Activated CD4-positive, alpha-beta T cell treated with anti-CD3 and anti-CD28 coated beads for 36 hours (primary cell): Measurements from ENCODE around the gene RWDD4. TPM values are rescaled to one million over a fixed set of nuclear protein-coding genes. Genes with fewer than 3 reads are reported as not detected.

Experiments
- ATAC-seq: fragments of 200-7000 bp; cut with Tn5 transposase; one replicate; pipeline ENCODE4 v1.10.0; 2021; ENCODE audit warnings: mild to moderate bottlenecking, moderate library complexity
- CTCF ChIA-PET: fragments of 350-600 bp; sonication (Branson Sonifier 250); formaldehyde crosslinking; loops from one replicate; lab custom pipeline; 2021; ENCODE audit warnings: antibody characterized with exemption; lab: Charles Lee
- POLR2A ChIA-PET: fragments of 350-600 bp; sonication (Branson Sonifier 250); formaldehyde crosslinking; loops from one replicate; lab custom pipeline; 2021; ENCODE audit warnings: antibody characterized with exemption, inconsistent platforms; lab: Charles Lee
- DNase-seq: peaks from one replicate; pipeline ENCODE4 v3.0.0-alpha.2; 2020
- H3K27ac Mint-ChIP-seq: one replicate; pipeline ENCODE4 v1.8.0; 2021; ENCODE audit warnings: mixed read lengths
- H3K27me3 Mint-ChIP-seq: one replicate; pipeline ENCODE4 v1.8.0; 2021; ENCODE audit warnings: mixed read lengths
- H3K36me3 Mint-ChIP-seq: one replicate; pipeline ENCODE4 v1.8.0; 2021; ENCODE audit warnings: low read depth, mixed read lengths
- H3K4me1 Mint-ChIP-seq: one replicate; pipeline ENCODE4 v1.8.0; 2021; ENCODE audit warnings: mixed read lengths
- H3K4me3 Mint-ChIP-seq: one replicate; pipeline ENCODE4 v1.8.0; 2021; ENCODE audit warnings: mild to moderate bottlenecking, moderate library complexity, mixed read lengths
- H3K9me3 Mint-ChIP-seq: one replicate; pipeline ENCODE4 v1.8.0; 2021; ENCODE audit warnings: low read depth, mixed read lengths
- intact Hi-C, 2 experiments: fragments of 100-400 bp; cut with DNase I in 1 of 2; cut with micrococcal nuclease in 1 of 2; formaldehyde crosslinking; loops; one replicate each; pipeline versions ENCODE4 v1.14.2 to v1.15.1; 2022 to 2024; cut with DNase I, micrococcal nuclease
- total RNA-seq, 2 experiments: library from RNA; stranded (reverse); gene quantifications; one replicate each; pipeline ENCODE4 v1.2.3, GENCODE V29; 2021

The RWDD4 gene
- total RNA-seq, 2 experiments from 2014 or later = 19.4 to 26.5 TPM

GRCh38 chr4:183670960-183671555 lies 12.1 kb upstream of the RWDD4 start:
- intact Hi-C loops = no loop called here
- POLR2A ChIA-PET = no interaction called here
- H3K4me3 Mint-ChIP-seq = no peak overlapping the region
- H3K27me3 Mint-ChIP-seq = no peaks in the 10 kb centered on the region
- ATAC-seq = no peak
- H3K4me1 Mint-ChIP-seq = no peaks in the 10 kb centered on the region
- H3K27ac Mint-ChIP-seq = no peak overlapping the region
- DNase-seq = no peak
- H3K9me3 Mint-ChIP-seq = no peaks in the 10 kb centered on the region
- CTCF ChIA-PET = no interaction called here
- peaks cover 28% of the 10 kb centered on the region for H3K36me3 Mint-ChIP-seq

GRCh38 chr4:183670251-183670650 lies 11.3 kb upstream of the RWDD4 start:
- ATAC-seq = no peak
- POLR2A ChIA-PET = no interaction called here

DNA sequence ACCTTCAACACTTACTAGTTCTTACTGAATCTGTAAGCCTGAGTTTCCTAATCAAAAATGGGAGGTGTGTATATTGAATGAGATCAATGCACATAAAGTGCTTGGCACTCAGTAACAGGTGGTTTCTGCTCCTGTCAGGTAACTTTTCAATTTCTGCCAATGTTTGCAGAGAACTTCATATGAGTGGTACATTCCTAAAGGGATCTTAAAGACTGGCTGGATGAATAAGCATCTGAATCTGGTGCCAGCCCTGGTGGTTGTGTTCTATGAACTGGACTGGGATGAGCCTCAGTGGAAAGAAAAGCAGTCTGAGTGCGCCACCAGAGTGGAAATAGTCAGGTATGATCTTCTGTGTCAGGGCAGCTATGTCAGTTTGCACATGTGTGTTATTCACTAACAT lies 7.1 kb upstream of the RWDD4 start:
- peaks cover 7% of the 10 kb centered on the region for H3K4me1 Mint-ChIP-seq
- H3K27ac Mint-ChIP-seq = no peak overlapping the region
- ChIA-PET POLR2A (no interaction called here), CTCF (interaction anchor here (1.1 kb wide), 1 partner anchor 9 kb away, joined by 3 read pairs; no protein-coding TSS in a partner anchor)
- H3K4me3 Mint-ChIP-seq = no peak overlapping the region
- intact Hi-C loops = no loop called here
- no peak for DNase-seq
- peaks cover 28% of the 10 kb centered on the region for H3K36me3 Mint-ChIP-seq
- no peaks in the 10 kb centered on the region for H3K9me3 Mint-ChIP-seq
- H3K27me3 Mint-ChIP-seq = no peaks in the 10 kb centered on the region
- ATAC-seq = no peak

More at GRCh38 chr4:183670251-183670650, 11.3 kb upstream of the RWDD4 start:
- peaks cover 3% of the 10 kb centered on the region for H3K4me1 Mint-ChIP-seq
- no peak overlapping the region for H3K27ac Mint-ChIP-seq
- H3K4me3 Mint-ChIP-seq = no peak overlapping the region
- no peak for DNase-seq
- H3K9me3 Mint-ChIP-seq = no peaks in the 10 kb centered on the region
- intact Hi-C loops = no loop called here
- H3K36me3 Mint-ChIP-seq = peaks cover 31% of the 10 kb centered on the region
- CTCF ChIA-PET = interaction anchor here (0.9 kb wide), 1 partner anchor 10 kb away, joined by 5 read pairs; no protein-coding TSS in a partner anchor
- H3K27me3 Mint-ChIP-seq = no peaks in the 10 kb centered on the region

DNA sequence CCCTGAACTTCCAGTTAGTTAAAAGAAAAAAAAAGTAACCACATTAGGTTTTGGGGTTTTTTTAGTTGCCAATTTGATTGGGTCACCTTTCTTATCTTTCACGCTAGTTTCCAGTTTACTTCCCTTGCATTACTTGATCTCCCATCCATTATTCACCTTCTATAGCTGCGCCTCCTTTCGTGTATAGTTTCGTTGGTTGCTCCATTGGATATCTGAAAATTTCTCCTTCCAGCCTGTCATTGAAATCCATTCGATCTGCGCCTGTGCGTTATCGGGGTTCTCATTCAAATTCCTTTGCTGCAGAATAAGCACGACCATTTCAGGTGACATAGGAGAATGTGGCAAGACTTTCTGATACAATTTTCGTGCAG lies 872 bp upstream of the RWDD4 start:
- no peak for DNase-seq
- CTCF ChIA-PET = interaction anchor here (0.5 to 1.3 kb wide), 3 partner anchors 10 to 799 kb away, joined by 4 to 5 read pairs (median 4); no protein-coding TSS in a partner anchor
- Mint-ChIP-seq H3K9me3 (no peaks in the 10 kb centered on the region), H3K4me1 (peaks cover 35% of the 10 kb centered on the region), H3K4me3 (peak overlapping the region; percentile 97), H3K36me3 (peaks cover 17% of the 10 kb centered on the region), H3K27ac (peak overlapping the region; percentile 88), H3K27me3 (no peaks in the 10 kb centered on the region)
- POLR2A ChIA-PET = interaction anchor here (0.6 kb wide), 1 partner anchor 151 kb away, joined by 5 read pairs; no protein-coding TSS in a partner anchor
- intact Hi-C loops = loop anchor here (1.0 to 10.0 kb wide), 9 partner anchors 63 to 1812 kb away; partner anchors contain the start of genes CDKN2AIP (in 2 of the 2), ACSL1 (in 1 of the 2), CCDC110 (in 1 of the 2) and CENPU (in 1 of the 2)
- ATAC-seq = no peak

- Mint-ChIP-seq H3K4me1 (peaks cover 31% of the 10 kb centered on the region), H3K27me3 (no peaks in the 10 kb centered on the region), H3K4me3 (peak overlapping the region; percentile 97), H3K36me3 (peaks cover 19% of the 10 kb centered on the region), H3K27ac (peak overlapping the region; percentile 95), H3K9me3 (no peaks in the 10 kb centered on the region)
- ATAC-seq (no peak), DNase-seq (peak; percentile 34)
- ChIA-PET POLR2A (no interaction called here), CTCF (no interaction called here)
- intact Hi-C loops = loop anchor here (1.0 to 10.0 kb wide), 9 partner anchors 64 to 1814 kb away; partner anchors contain the start of genes CDKN2AIP (in 2 of the 2), ACSL1 (in 1 of the 2), CCDC110 (in 1 of the 2) and CENPU (in 1 of the 2)
These were observed 490 bp downstream of the RWDD4 start for GRCh38 chr4:183658362-183659028.

GRCh38 chr4:183657564-183657963 lies 1.4 kb downstream of the RWDD4 start:
- ChIA-PET CTCF (no interaction called here), POLR2A (no interaction called here)
- DNase-seq (no peak), ATAC-seq (no peak)
- Mint-ChIP-seq H3K9me3 (no peaks in the 10 kb centered on the region), H3K4me1 (peaks cover 31% of the 10 kb centered on the region), H3K27ac (no peak overlapping the region), H3K4me3 (peak overlapping the region; percentile 97), H3K27me3 (no peaks in the 10 kb centered on the region), H3K36me3 (peaks cover 26% of the 10 kb centered on the region)
- intact Hi-C loops = loop anchor here in 1 of 2 experiments (5.0 to 10.0 kb wide), 4 partner anchors 577 to 1815 kb away; partner anchors contain the start of genes ACSL1, CCDC110 and DCTD

GRCh38 chr4:183645326-183645725 lies 13.7 kb downstream of the RWDD4 start:
- DNase-seq (no peak), ATAC-seq (no peak)
- ChIA-PET CTCF (no interaction called here), POLR2A (no interaction called here)
- no peak overlapping the region for H3K27ac Mint-ChIP-seq
- no peak overlapping the region for H3K4me3 Mint-ChIP-seq
- H3K36me3 Mint-ChIP-seq = peaks cover 32% of the 10 kb centered on the region
- H3K9me3 Mint-ChIP-seq = no peaks in the 10 kb centered on the region
- peaks cover 5% of the 10 kb centered on the region for H3K4me1 Mint-ChIP-seq
- intact Hi-C loops = no loop called here
- no peaks in the 10 kb centered on the region for H3K27me3 Mint-ChIP-seq

DNA sequence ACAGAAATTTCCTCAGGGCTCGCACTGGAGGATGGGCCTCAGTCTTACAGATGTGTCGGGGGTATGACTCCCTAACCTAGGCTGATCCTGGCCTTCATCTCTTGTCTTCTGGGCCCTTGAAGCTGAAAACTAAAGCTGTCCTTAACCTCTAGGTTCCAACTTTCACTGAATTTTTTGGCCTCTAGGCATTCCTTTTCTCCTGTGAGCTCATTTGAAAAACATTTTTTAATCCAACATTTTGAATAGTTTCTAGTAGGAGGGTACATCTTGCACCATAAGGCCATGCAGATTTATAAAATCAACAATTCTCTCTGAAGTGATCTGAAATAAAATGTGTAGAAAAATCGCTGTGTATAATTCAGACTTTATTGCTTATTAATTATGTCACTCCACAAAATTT lies 19.7 kb downstream of the RWDD4 start:
- DNase-seq (no peak), ATAC-seq (no peak)
- intact Hi-C loops = no loop called here
- H3K27ac Mint-ChIP-seq = no peak overlapping the region
- peaks cover 18% of the 10 kb centered on the region for H3K36me3 Mint-ChIP-seq
- H3K4me1 Mint-ChIP-seq = peaks cover 10% of the 10 kb centered on the region
- CTCF ChIA-PET = interaction anchor here (0.6 kb wide), 1 partner anchor 41 kb away, joined by 3 read pairs; no protein-coding TSS in a partner anchor
- H3K4me3 Mint-ChIP-seq = no peak overlapping the region
- H3K9me3 Mint-ChIP-seq = no peaks in the 10 kb centered on the region
- POLR2A ChIA-PET = no interaction called here
- H3K27me3 Mint-ChIP-seq = no peaks in the 10 kb centered on the region

DNA sequence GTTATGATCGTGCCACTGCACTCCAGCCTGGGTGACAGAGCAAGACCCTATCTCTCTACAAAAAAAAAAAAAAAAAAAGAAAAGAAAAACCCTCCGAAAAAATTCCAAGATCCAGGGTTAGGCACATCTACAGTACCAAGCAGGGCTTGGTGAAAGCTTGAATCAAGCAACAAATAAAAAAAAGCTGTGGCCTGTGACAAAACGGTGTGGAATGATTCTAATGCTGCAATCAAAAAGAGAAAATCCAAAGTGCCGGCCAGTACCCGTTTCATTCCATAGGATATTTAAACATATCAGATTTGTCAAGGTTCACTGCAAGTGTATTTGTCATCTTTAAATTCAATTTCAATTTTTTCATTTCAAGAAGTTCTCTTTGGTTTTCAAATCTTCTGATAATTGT lies 20.5 kb downstream of the RWDD4 start:
- CTCF ChIA-PET = interaction anchor here (0.5 kb wide), 1 partner anchor 124 kb away, joined by 3 read pairs; no protein-coding TSS in a partner anchor

DNA sequence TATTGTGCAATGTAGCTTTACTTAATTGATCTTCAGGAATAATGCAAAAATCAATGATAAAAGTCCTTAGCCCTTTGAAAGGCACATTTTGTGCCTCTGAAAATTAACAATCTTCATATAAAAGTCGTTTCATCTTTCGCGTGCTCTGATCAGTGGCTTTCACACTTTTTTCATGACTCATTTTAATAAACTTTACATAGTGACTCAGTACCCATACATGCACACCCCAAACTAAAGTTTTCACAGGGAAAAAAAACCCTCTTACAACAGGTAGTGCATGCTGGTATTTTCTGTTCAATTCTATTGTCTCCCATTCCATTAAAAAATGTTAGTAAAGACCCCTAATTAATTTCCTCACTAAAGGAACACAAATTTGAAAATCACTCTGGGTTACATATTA lies 21.5 kb downstream of the RWDD4 start:
- no peaks in the 10 kb centered on the region for H3K27me3 Mint-ChIP-seq
- ATAC-seq = peak; percentile 88
- peaks cover 14% of the 10 kb centered on the region for H3K4me1 Mint-ChIP-seq
- intact Hi-C loops = no loop called here
- H3K27ac Mint-ChIP-seq = no peak overlapping the region
- no peak for DNase-seq
- ChIA-PET CTCF (no interaction called here), POLR2A (no interaction called here)
- H3K36me3 Mint-ChIP-seq = peaks cover 10% of the 10 kb centered on the region
- no peaks in the 10 kb centered on the region for H3K9me3 Mint-ChIP-seq
- H3K4me3 Mint-ChIP-seq = no peak overlapping the region

More for the DNA sequence above, 20.5 kb downstream of the RWDD4 start:
- Mint-ChIP-seq H3K27ac (no peak overlapping the region), H3K9me3 (no peaks in the 10 kb centered on the region), H3K4me1 (peaks cover 12% of the 10 kb centered on the region), H3K36me3 (peaks cover 11% of the 10 kb centered on the region), H3K4me3 (no peak overlapping the region), H3K27me3 (no peaks in the 10 kb centered on the region)
- DNase-seq (no peak), ATAC-seq (no peak)
- POLR2A ChIA-PET = no interaction called here
- intact Hi-C loops = no loop called here

GRCh38 chr4:183636923-183637322 lies 22.1 kb downstream of the RWDD4 start:
- Mint-ChIP-seq H3K27ac (no peak overlapping the region), H3K27me3 (no peaks in the 10 kb centered on the region), H3K4me3 (no peak overlapping the region), H3K36me3 (peaks cover 7% of the 10 kb centered on the region), H3K9me3 (no peaks in the 10 kb centered on the region), H3K4me1 (peaks cover 14% of the 10 kb centered on the region)
- intact Hi-C loops = no loop called here
- DNase-seq = no peak
- CTCF ChIA-PET = no interaction called here
- POLR2A ChIA-PET = interaction anchor here (0.6 kb wide), 1 partner anchor 144 kb away, joined by 3 read pairs; no protein-coding TSS in a partner anchor
- no peak for ATAC-seq
